Measurements from ENCODE around the gene ACTRT2.

DNA sequence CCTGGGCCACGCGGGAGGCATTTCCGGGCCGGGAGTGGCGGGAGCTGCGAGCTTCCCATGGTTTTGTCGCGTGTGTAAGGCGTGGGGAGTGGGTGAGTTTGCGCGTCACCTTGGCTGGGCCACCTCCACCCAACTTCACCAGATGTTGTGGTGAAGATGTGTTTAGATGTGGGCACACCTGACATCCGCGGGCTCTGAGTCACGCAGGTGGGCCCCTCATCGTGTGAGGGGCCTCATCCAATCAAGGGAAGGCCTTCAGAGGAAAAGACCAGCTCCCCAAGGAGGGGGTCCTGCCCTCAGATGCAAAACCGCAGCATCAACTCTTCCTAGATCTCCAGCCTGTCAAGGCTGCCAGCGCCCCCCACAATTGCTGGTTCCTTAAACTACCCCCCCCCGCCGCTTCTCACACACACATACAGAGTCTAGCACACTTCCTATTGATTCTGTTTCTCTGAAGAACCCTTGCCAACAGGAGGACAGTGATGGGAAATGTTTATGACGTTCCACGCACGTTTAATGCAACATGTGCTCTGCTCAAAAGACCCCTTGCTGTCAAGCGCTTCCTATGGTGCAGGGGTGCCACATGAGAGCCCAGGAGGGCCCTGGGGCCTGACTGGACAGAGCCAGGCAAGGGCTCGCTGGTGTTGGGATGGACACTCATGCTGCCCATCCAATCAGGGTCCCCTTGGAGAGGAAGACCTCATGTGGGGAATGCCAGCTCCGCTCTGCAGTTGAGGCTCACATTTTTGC is 11.9 kb downstream of the ACTRT2 start:
- TF ChIP-seq EZH2 (IDR thresholded peaks at IDR 0.05; ENCODE audit: borderline replicate concordance, low read length) = no peak
- TF ChIP-seq, protein P1, sequence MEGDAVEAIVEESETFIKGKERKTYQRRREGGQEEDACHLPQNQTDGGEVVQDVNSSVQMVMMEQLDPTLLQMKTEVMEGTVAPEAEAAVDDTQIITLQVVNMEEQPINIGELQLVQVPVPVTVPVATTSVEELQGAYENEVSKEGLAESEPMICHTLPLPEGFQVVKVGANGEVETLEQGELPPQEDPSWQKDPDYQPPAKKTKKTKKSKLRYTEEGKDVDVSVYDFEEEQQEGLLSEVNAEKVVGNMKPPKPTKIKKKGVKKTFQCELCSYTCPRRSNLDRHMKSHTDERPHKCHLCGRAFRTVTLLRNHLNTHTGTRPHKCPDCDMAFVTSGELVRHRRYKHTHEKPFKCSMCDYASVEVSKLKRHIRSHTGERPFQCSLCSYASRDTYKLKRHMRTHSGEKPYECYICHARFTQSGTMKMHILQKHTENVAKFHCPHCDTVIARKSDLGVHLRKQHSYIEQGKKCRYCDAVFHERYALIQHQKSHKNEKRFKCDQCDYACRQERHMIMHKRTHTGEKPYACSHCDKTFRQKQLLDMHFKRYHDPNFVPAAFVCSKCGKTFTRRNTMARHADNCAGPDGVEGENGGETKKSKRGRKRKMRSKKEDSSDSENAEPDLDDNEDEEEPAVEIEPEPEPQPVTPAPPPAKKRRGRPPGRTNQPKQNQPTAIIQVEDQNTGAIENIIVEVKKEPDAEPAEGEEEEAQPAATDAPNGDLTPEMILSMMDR (conservative IDR thresholded peaks at IDR 0.05 in 1 of 2, IDR thresholded peaks at IDR 0.05 in 1 of 2; ENCODE audit: extremely low read depth in 1 of 2, insufficient read depth in 1 of 2, low read depth in 1 of 2, low read length in 2 of 2) = no peak
